Measurements from ENCODE around the gene CEACAM8.
"Not testable (repeated sequence)": the region's sequence is repeated elsewhere in the genome, so short reads cannot be mapped to it uniquely, and the experiment has no call there.

CEACAM8 gene

GRCh38 chr19:42547929-42548328 is 46.8 kb downstream of the CEACAM8 start:
- no peak overlapping the region for H3K27ac ChIP-seq
- no peak for DNase-seq (ENCODE audit: low read depth, low spot score)

- DNase-seq (ENCODE audit: low read depth, low spot score): no peak
- H3K27ac ChIP-seq: no peak overlapping the region
Measured at GRCh38 chr19:42546831-42547500, 47.8 kb downstream of the CEACAM8 start.

- DNase-seq (ENCODE audit: low read depth, low spot score): no peak
- no peak overlapping the region for H3K27ac ChIP-seq
Measured at GRCh38 chr19:42544146-42544545, 50.6 kb downstream of the CEACAM8 start.

GRCh38 chr19:42542791-42543190 is 51.9 kb downstream of the CEACAM8 start:
- no peak for DNase-seq (ENCODE audit: low read depth, low spot score)
- no peak overlapping the region for H3K27ac ChIP-seq

GRCh38 chr19:42540071-42540553 is 54.6 kb downstream of the CEACAM8 start:
- no peak overlapping the region for H3K27ac ChIP-seq
- DNase-seq (ENCODE audit: low read depth, low spot score): no peak

- H3K27ac ChIP-seq: no peak overlapping the region
- no peak for DNase-seq (ENCODE audit: low read depth, low spot score)
Measured at GRCh38 chr19:42538841-42539709, 55.6 kb downstream of the CEACAM8 start.

- DNase-seq (ENCODE audit: low read depth, low spot score); H3K27ac ChIP-seq: not testable (repeated sequence)
Measured at GRCh38 chr19:42535276-42535675, 59.4 kb downstream of the CEACAM8 start.

- H3K27ac ChIP-seq: no peak overlapping the region
Measured at GRCh38 chr19:42534391-42534790, 60.3 kb downstream of the CEACAM8 start.

GRCh38 chr19:42532891-42533290 is 61.8 kb downstream of the CEACAM8 start:
- DNase-seq (ENCODE audit: low read depth, low spot score): no peak
- H3K27ac ChIP-seq: no peak overlapping the region

More at GRCh38 chr19:42534391-42534790, 60.3 kb downstream of the CEACAM8 start:
- DNase-seq (ENCODE audit: low read depth, low spot score): no peak

GRCh38 chr19:42531313-42531712 is 63.4 kb downstream of the CEACAM8 start:
- H3K27ac ChIP-seq: peak overlapping the region; percentile 8
- peak; percentile 75 for DNase-seq (ENCODE audit: low read depth, low spot score)
